ENCODE results near the gene SPHK1.
"Not testable (repeated sequence)": the region's sequence is repeated elsewhere in the genome, so short reads cannot be mapped to it uniquely, and the experiment has no call there.

- not testable (repeated sequence) for TF ChIP-seq CTCF (IDR thresholded peaks at IDR 0.05); ZFX (IDR thresholded peaks at IDR 0.05; ENCODE audit: borderline replicate concordance)
Measured at GRCh38 chr17:76346936-76347335, 37.5 kb upstream of the SPHK1 start.

All from 22Rv1 (cell line).